Nephron progenitor cell (in vitro differentiated cells): ENCODE data around the gene TAAR6.

ENCODE experiments used
- DNase-seq: peaks from one replicate; pipeline ENCODE4 v3.0.0; 2021
- H3K27ac Mint-ChIP-seq: 2 replicates; pipeline ENCODE4 v1.8.0; 2021; ENCODE audit warnings: mild to moderate bottlenecking, moderate library complexity, mixed read lengths
- H3K27me3 Mint-ChIP-seq: 2 replicates; pipeline ENCODE4 v1.8.0; 2021; ENCODE audit warnings: mild to moderate bottlenecking, low read depth, mixed read lengths; ENCODE audit not compliant: poor library complexity
- H3K36me3 Mint-ChIP-seq: 2 replicates; pipeline ENCODE4 v1.8.0; 2021; ENCODE audit warnings: low read depth, mixed read lengths
- H3K4me1 Mint-ChIP-seq: 2 replicates; pipeline ENCODE4 v1.8.0; 2021; ENCODE audit warnings: mixed read lengths
- H3K4me3 Mint-ChIP-seq: 2 replicates; pipeline ENCODE4 v1.8.0; 2021; ENCODE audit warnings: mild to moderate bottlenecking, moderate library complexity, mixed read lengths
- H3K9me3 Mint-ChIP-seq: 2 replicates; pipeline ENCODE4 v1.8.0; 2021; ENCODE audit warnings: mild to moderate bottlenecking, moderate library complexity, mixed read lengths
- CTCF ChIP-seq: fragments of 200-600 bp; sonication (generic); IDR thresholded peaks from 2 replicates; pipeline ENCODE4 v1.5.0; 2021; ENCODE audit warnings: antibody characterized with exemption

Gene TAAR6

GRCh38 chr6:132611616-132612015, 41.5 kb downstream of the TAAR6 start:
- TF ChIP-seq CTCF = no peak
- no peaks in the 10 kb centered on the region for H3K4me1 Mint-ChIP-seq
- H3K36me3 Mint-ChIP-seq = no peaks in the 10 kb centered on the region
- H3K9me3 Mint-ChIP-seq = no peaks in the 10 kb centered on the region
- DNase-seq = no peak
- no peak overlapping the region for H3K27ac Mint-ChIP-seq
- H3K27me3 Mint-ChIP-seq = peaks cover 2% of the 10 kb centered on the region
- no peak overlapping the region for H3K4me3 Mint-ChIP-seq

GRCh38 chr6:132612449-132613108, 42.5 kb downstream of the TAAR6 start:
- H3K36me3 Mint-ChIP-seq = no peaks in the 10 kb centered on the region
- H3K4me3 Mint-ChIP-seq = no peak overlapping the region
- H3K9me3 Mint-ChIP-seq = no peaks in the 10 kb centered on the region
- no peak for TF ChIP-seq CTCF
- no peak overlapping the region for H3K27ac Mint-ChIP-seq
- no peaks in the 10 kb centered on the region for H3K27me3 Mint-ChIP-seq
- no peak for DNase-seq
- H3K4me1 Mint-ChIP-seq = no peaks in the 10 kb centered on the region

GRCh38 chr6:132614554-132614953, 44.4 kb downstream of the TAAR6 start:
- no peak for DNase-seq
- no peaks in the 10 kb centered on the region for H3K27me3 Mint-ChIP-seq
- TF ChIP-seq CTCF = no peak
- no peak overlapping the region for H3K4me3 Mint-ChIP-seq
- H3K4me1 Mint-ChIP-seq = no peaks in the 10 kb centered on the region
- no peaks in the 10 kb centered on the region for H3K9me3 Mint-ChIP-seq
- H3K27ac Mint-ChIP-seq = no peak overlapping the region
- H3K36me3 Mint-ChIP-seq = no peaks in the 10 kb centered on the region

GRCh38 chr6:132616677-132617076, 46.6 kb downstream of the TAAR6 start:
- Mint-ChIP-seq H3K4me1 (no peaks in the 10 kb centered on the region), H3K9me3 (no peaks in the 10 kb centered on the region), H3K27me3 (no peaks in the 10 kb centered on the region), H3K4me3 (no peak overlapping the region), H3K36me3 (no peaks in the 10 kb centered on the region), H3K27ac (no peak overlapping the region)
- TF ChIP-seq CTCF = no peak
- DNase-seq = no peak
